ENCODE measurements around the gene TIAM1.

The TIAM1 gene

GRCh38 chr21:31117128-31117916 lies 226.7 kb downstream of the TIAM1 start:
- Histone ChIP-seq H3K9ac (peak overlapping the region in 3 of 11 experiments; percentile 20 to 55 (median 26); a peak in 3 of 22 replicates), H3K27ac (peak overlapping the region in 8 of 11 experiments; percentile 31 to 65 (median 50); a peak in 15 of 22 replicates), H4K20me1 (peaks cover 0 to 5% (median 0%) of the 10 kb centered on the region in 11 experiments; a peak in 1 of 22 replicates), H3K27me3 (no peaks in the 10 kb centered on the region), H3K4me3 (no peak overlapping the region), H3K36me3 (peaks cover 22 to 45% (median 29%) of the 10 kb centered on the region in 11 experiments), H3K4me2 (peak overlapping the region; percentile 24 to 87 (median 53); a peak in 20 of 22 replicates), H3K4me1 (peaks cover 31 to 40% (median 35%) of the 10 kb centered on the region in 10 experiments), H3K9me3 (replicated peaks in 1 of 11) (peaks cover 0 to 26% (median 17%) of the 10 kb centered on the region in 11 experiments; a peak in 17 of 22 replicates)
- TF ChIP-seq Cebpa-rat (IDR thresholded peaks at IDR 0.05): no peak

DNA sequence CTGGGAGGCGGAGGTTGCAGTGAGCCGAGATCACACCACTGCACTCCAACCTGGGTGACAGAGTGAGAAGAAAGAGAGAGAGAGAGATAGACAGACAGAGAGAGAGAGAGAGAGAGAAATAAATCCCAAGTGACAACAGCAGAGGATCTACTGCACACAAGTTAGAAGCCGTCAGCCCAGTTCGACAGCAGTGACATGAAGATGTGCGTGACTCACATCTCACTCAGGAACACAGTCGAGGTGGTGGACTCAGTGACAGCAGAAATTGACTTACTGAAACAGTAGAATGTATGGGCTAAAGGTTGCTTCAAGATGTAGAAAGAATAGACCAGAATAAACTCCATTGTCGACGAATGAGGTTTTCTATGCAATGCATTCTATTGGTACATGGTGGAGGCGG lies 228.8 kb downstream of the TIAM1 start:
- Histone ChIP-seq H4K20me1 (peaks cover 0 to 5% (median 0%) of the 10 kb centered on the region in 11 experiments; a peak in 1 of 22 replicates), H3K4me2 (peak overlapping the region; percentile 8 to 87 (median 53); a peak in 15 of 22 replicates), H3K27me3 (no peaks in the 10 kb centered on the region), H3K36me3 (peaks cover 3 to 24% (median 8%) of the 10 kb centered on the region in 11 experiments; a peak in 21 of 22 replicates), H3K4me3 (no peak overlapping the region), H3K9me3 (replicated peaks in 1 of 11) (peaks cover 0 to 7% (median 3%) of the 10 kb centered on the region in 11 experiments; a peak in 15 of 22 replicates), H3K9ac (no peak overlapping the region), H3K4me1 (peaks cover 40 to 50% (median 45%) of the 10 kb centered on the region in 10 experiments), H3K27ac (no peak overlapping the region)
- TF ChIP-seq Cebpa-rat (IDR thresholded peaks at IDR 0.05): no peak

DNA sequence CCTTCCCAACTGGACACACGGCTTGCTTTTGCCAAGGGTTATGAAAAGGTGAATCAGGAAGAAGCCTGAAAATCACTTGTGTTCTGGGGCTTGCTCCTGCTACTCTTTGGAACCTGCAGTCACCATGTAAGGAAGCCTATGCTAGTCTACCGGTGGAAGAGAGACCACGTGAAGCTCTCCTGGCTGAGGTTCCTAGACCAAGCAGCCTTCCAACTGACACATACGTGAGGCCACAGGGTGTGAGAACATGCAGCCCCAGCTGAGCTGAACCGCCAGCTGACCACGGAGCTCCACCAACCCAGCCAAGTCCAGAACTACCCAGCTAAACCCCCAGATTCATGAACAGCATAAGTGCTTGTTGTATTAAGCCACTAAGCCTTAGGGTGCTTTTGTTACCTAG lies 233.0 kb downstream of the TIAM1 start:
- Histone ChIP-seq H4K20me1 (no peaks in the 10 kb centered on the region), H3K9me3 (replicated peaks in 1 of 11) (peaks cover 0 to 15% (median 13%) of the 10 kb centered on the region in 11 experiments; a peak in 19 of 22 replicates), H3K4me1 (peaks cover 54 to 70% (median 63%) of the 10 kb centered on the region in 10 experiments), H3K27ac (peak overlapping the region in 1 of 11 experiments; percentile 23; a peak in 3 of 22 replicates), H3K4me2 (peak overlapping the region; percentile 19 to 61 (median 39); a peak in 16 of 22 replicates), H3K4me3 (no peak overlapping the region), H3K27me3 (no peaks in the 10 kb centered on the region), H3K9ac (no peak overlapping the region), H3K36me3 (peaks cover 0 to 10% (median 0%) of the 10 kb centered on the region in 11 experiments; a peak in 5 of 22 replicates)
- TF ChIP-seq Cebpa-rat (IDR thresholded peaks at IDR 0.05): no peak

- TF ChIP-seq Cebpa-rat (IDR thresholded peaks at IDR 0.05): no peak
- H3K9ac ChIP-seq: no peak overlapping the region
- peaks cover 4 to 22% (median 19%) of the 10 kb centered on the region in 11 experiments; a peak in 20 of 22 replicates for H3K9me3 ChIP-seq (replicated peaks in 1 of 11)
- peak overlapping the region; percentile 19 to 61 (median 39); a peak in 19 of 22 replicates for H3K4me2 ChIP-seq
- H3K36me3 ChIP-seq: peaks cover 0 to 13% (median 5%) of the 10 kb centered on the region in 11 experiments; a peak in 6 of 22 replicates
- H3K27ac ChIP-seq: peak overlapping the region in 2 of 11 experiments; percentile 6 to 23; a peak in 2 of 22 replicates
- H3K27me3 ChIP-seq: no peaks in the 10 kb centered on the region
- H4K20me1 ChIP-seq: no peaks in the 10 kb centered on the region
- no peak overlapping the region for H3K4me3 ChIP-seq
- peaks cover 48 to 63% (median 57%) of the 10 kb centered on the region in 10 experiments for H3K4me1 ChIP-seq
These were observed 233.6 kb downstream of the TIAM1 start for GRCh38 chr21:31110430-31110829.

GRCh38 chr21:31107871-31108270 lies 236.2 kb downstream of the TIAM1 start:
- Histone ChIP-seq H4K20me1 (no peaks in the 10 kb centered on the region), H3K27me3 (no peaks in the 10 kb centered on the region), H3K36me3 (peaks cover 0 to 23% (median 7%) of the 10 kb centered on the region in 11 experiments; a peak in 7 of 22 replicates), H3K4me1 (peaks cover 56 to 78% (median 66%) of the 10 kb centered on the region in 10 experiments), H3K9ac (peak overlapping the region; percentile 58 to 79 (median 73); a peak in 20 of 22 replicates), H3K4me3 (peak overlapping the region in 2 of 10 experiments; percentile 29 to 36; a peak in 2 of 20 replicates), H3K4me2 (peak overlapping the region; percentile 58 to 93 (median 76)), H3K27ac (peak overlapping the region; percentile 84 to 97 (median 92); a peak in 21 of 22 replicates), H3K9me3 (replicated peaks in 1 of 11) (peaks cover 7 to 42% (median 37%) of the 10 kb centered on the region in 11 experiments; a peak in 20 of 22 replicates)
- peak in 6 of 11 experiments; percentile 15 to 74 (median 45); a peak in 7 of 22 replicates for TF ChIP-seq Cebpa-rat (IDR thresholded peaks at IDR 0.05)

- TF ChIP-seq Cebpa-rat (IDR thresholded peaks at IDR 0.05): no peak
- H4K20me1 ChIP-seq: no peaks in the 10 kb centered on the region
- peaks cover 7 to 42% (median 37%) of the 10 kb centered on the region in 11 experiments; a peak in 20 of 22 replicates for H3K9me3 ChIP-seq (replicated peaks in 1 of 11)
- H3K9ac ChIP-seq: peak overlapping the region in 10 of 11 experiments; percentile 67 to 79 (median 74); a peak in 19 of 22 replicates
- H3K36me3 ChIP-seq: peaks cover 0 to 23% (median 7%) of the 10 kb centered on the region in 11 experiments; a peak in 7 of 22 replicates
- peaks cover 61 to 84% (median 71%) of the 10 kb centered on the region in 10 experiments for H3K4me1 ChIP-seq
- H3K27me3 ChIP-seq: no peaks in the 10 kb centered on the region
- H3K4me2 ChIP-seq: peak overlapping the region; percentile 58 to 93 (median 76)
- H3K4me3 ChIP-seq: peak overlapping the region in 8 of 10 experiments; percentile 8 to 44 (median 32); a peak in 12 of 20 replicates
- H3K27ac ChIP-seq: peak overlapping the region; percentile 55 to 97 (median 92)
These were observed 236.8 kb downstream of the TIAM1 start for GRCh38 chr21:31107176-31107785.

- Histone ChIP-seq H3K36me3 (peaks cover 0 to 23% (median 7%) of the 10 kb centered on the region in 11 experiments; a peak in 7 of 22 replicates), H4K20me1 (no peaks in the 10 kb centered on the region), H3K4me1 (peaks cover 35 to 63% (median 47%) of the 10 kb centered on the region in 10 experiments), H3K9me3 (replicated peaks in 1 of 11) (peaks cover 7 to 42% (median 37%) of the 10 kb centered on the region in 11 experiments; a peak in 20 of 22 replicates), H3K9ac (peak overlapping the region in 1 of 11 experiments; percentile 41; a peak in 2 of 22 replicates), H3K4me3 (no peak overlapping the region), H3K27ac (peak overlapping the region in 9 of 11 experiments; percentile 20 to 65 (median 52); a peak in 18 of 22 replicates), H3K4me2 (peak overlapping the region; percentile 17 to 77 (median 54)), H3K27me3 (no peaks in the 10 kb centered on the region)
- TF ChIP-seq Cebpa-rat (IDR thresholded peaks at IDR 0.05): no peak
These were observed 240.3 kb downstream of the TIAM1 start for GRCh38 chr21:31103571-31104265.

Data from BLaER1 treated with 17β-estradiol and CSF1 and Interleukin-3, amounts not matched to agents 10 nM and 100 nM (cell line).